ENCODE data around the gene AAGAB. TPM values are rescaled to one million over a fixed set of nuclear protein-coding genes. Genes with fewer than 3 reads are reported as not detected.
"Not testable (repeated sequence)": the region's sequence is repeated elsewhere in the genome, so short reads cannot be mapped to it uniquely, and the experiment has no call there.

Gene AAGAB
- total RNA-seq, 1 donor, result 21.5 TPM

DNA sequence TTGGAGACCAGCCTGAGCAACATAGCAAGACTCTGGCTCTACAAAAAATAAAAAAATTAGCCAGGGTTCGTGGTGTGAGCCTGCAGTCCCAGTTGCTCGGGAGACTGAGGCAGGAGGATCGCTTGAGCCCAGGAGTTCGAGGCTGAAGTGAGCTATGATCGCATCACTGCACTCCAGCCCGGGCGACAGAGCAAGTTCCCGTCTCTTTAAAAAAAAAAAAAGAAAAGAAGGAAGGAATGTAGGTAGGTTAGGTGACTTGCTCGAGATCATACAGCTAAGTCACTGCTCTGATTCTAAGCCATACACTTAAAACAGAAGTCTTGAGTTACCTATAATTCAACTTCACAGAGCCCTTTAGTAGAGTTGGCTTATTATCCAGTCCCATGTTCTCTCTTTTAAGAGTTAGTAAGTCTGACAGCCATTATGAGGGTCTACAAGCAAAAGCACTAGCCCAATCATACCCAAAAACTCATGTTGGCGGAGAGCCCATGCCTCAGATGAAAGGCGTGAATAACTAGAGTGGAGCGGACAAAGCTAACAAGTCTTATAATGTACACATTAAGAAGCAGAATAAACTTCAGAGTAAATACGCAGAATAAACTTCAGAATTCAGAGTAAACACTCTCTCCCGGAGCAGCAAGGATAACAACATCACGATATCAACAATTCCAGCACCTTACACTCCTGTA, 768 bp downstream of the AAGAB start:
- DNase-seq (ENCODE audit: low read depth in 2 of 3, low spot score in 2 of 3), result peak in 2 of 3 donors; percentile 13 to 28

DNA sequence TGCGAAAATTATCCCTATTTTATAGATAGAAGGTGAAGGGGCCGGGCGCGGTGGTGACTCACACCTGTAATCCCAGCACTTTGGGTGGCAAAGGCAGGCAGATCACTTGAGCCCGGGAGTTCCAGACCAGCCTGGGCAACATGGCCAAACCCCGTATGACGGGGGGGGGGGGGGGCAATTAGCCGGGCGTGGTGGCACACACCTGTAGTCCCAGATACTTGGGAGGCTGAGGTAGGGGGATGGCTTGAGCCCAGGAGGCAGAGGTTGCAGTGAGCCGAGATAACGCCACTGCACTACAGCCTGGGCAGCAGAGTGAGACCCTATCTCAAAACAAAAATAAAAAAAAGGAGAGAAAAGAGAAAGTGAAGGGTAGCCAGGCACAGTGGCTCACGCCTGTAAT, 1.4 kb downstream of the AAGAB start:
- DNase-seq (ENCODE audit: low read depth in 2 of 3, low spot score in 2 of 3), result no peak

- no peak for DNase-seq (ENCODE audit: low read depth in 2 of 3, low spot score in 2 of 3)
These were observed 3.1 kb downstream of the AAGAB start for GRCh38 chr15:67251318-67251717.

DNA sequence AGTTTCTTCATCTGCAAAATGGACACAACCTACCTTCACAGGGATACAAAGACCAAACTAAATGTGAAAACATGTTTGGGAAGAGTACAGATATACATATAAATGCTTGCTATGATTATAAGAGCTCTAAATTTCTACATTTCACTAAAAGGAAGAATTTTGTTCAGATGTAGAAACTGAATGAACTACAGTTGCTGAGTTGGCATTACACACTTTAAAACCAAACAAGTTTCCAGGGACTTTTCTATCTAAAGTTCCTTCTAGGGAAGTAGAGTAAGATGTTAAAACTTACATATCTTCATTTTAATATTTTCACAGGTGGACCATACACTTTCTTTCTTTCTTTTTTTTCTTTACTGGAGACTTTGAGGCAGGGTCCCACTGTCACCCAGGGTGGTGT, 4.6 kb downstream of the AAGAB start:
- no peak for DNase-seq (ENCODE audit: low read depth in 2 of 3, low spot score in 2 of 3)

GRCh38 chr15:67248011-67248505, 6.4 kb downstream of the AAGAB start:
- no peak for DNase-seq (ENCODE audit: low read depth in 2 of 3, low spot score in 2 of 3)

- not testable (repeated sequence) for DNase-seq (ENCODE audit: low read depth in 2 of 3, low spot score in 2 of 3)
These were observed 7.9 kb downstream of the AAGAB start for GRCh38 chr15:67246606-67247005.

GRCh38 chr15:67244971-67245478, 9.4 kb downstream of the AAGAB start:
- DNase-seq (ENCODE audit: low read depth in 2 of 3, low spot score in 2 of 3), result no peak

DNA sequence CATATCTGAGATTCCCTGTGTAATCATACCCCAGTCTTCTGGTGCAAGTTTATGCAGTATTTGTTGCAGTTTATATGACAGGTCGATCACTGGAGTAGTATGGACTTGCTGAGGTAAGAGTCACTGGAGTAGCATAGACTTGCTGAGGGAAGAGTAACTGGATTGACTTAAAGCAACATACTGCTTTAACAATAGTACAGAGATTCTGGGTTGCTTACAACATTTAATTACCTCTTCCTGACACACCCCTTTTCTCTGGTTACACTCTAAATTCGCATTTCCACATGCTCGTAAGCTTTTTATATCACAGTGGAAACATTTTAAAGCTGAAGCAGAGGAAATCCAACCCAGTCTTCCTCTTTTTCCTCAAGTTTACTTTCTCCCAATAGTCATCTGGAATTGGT, 11.8 kb downstream of the AAGAB start:
- DNase-seq (ENCODE audit: low read depth in 2 of 3, low spot score in 2 of 3), result peak in 1 of 3 donors; percentile 12

DNA sequence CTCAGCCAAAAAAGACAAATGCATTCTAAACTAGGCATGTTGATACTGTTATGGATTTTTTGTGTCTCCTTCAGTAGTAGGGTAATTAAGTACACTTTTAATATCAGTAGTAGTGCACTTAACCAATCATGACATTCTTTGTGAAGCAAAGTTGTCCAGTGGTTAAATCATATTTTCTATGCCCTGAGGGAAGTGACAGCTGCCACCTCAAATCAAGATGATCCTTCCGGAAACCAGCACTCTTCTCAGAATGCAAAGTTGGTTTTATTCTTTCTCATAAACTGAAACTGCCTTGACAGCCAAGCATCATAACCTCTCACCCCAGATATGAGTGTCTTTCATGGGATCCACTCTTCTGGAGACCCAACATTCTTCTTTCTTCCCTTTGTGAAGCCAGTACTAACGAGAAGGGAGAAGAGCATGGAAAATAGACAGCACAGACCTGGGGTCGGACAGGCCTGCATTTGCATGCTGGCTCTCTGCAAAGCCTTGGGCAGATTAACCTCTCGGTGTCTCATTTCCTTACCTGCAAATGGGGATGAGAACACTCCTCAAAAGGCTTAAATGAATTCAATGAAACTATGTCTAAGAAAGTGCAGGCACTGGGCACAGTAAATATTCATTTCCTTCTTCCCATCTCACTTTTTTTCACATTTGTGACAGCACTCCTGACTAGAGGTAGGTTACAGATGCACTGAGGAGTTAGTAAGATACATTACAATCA, 13.2 kb downstream of the AAGAB start:
- DNase-seq (ENCODE audit: low read depth in 2 of 3, low spot score in 2 of 3), result no peak

DNA sequence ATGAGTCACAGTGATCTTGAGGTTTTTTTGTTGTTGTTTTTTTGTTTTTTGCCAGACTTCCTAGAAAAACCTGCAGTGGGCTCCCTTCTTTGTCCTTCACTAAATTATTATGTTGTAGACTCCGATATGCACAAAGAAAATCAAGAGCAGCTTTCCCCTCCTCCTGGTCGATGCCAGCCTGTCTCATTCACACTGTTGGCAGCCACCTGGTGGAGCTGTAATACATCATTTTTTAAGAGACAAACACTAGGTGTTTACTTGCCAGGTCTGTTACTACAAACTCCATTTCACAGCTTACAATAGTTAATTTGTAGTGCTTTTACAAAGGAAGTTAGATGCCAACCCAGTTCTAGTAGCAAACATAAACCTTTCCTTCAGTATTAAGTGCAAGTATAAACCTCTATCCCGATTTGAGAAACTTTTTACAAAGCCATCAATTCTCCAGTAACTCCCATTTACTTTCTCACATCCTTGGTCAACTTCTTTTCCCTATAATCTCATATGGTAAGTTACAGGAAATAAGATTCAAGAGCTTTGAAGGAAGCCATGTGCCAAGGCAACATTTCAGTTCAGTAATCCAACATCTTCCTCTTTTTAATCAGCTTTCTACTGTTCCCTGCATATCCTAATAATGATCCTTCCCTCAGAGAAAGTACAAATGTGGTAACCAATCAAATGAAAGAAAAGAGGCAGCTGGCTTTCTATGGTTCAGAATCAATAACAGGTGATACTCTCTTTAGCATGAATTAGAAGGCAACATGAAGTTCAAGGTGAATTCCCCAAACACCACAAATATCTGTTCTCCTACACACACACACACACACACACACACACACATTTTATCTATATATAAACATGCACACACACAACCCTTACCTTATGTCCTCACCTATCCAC, 14.0 kb downstream of the AAGAB start:
- peak in 2 of 3 donors; percentile 11 to 22 for DNase-seq (ENCODE audit: low read depth in 2 of 3, low spot score in 2 of 3)

- no peak for DNase-seq (ENCODE audit: low read depth in 2 of 3, low spot score in 2 of 3)
These were observed 21.9 kb downstream of the AAGAB start for GRCh38 chr15:67232591-67232990.

DNA sequence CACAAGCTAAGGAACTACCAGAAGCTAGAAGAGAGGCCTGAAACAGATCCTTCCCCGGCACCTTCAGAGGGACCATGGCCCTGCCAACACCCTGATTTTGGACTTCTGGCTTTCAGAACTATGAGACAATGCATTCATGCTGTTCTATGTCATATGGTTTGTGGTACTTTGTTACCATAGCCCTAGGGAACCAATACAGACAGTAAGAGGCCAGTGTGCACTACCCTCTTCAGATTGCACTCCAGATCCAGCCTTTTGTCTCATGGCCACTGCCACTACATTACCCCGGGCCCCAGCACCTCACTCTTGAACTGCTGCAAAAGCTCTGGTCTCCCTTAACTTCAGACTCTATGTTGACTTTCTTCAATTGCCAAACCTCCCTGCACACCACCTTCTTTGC, 24.0 kb downstream of the AAGAB start:
- no peak for DNase-seq (ENCODE audit: low read depth in 2 of 3, low spot score in 2 of 3)

DNA sequence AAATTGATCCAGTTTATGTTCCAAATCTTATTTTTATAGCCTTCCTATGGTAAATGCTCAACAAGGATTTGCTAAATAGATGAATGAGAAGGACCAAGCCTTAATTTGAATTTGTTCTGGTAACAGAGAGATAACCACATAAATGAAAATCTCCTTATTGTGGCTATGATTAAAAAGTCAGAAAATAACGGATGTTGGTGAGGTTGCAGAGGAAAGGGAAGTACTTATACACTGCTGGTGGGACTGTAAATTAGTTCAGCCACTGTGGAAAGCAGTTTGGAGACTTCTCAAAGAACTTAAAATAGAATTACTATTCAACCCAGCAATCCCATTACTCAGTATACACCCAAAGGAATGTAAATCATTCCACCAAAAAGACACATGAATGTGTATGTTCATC, 26.2 kb downstream of the AAGAB start:
- peak in 2 of 3 donors; percentile 33 to 64 for DNase-seq (ENCODE audit: low read depth in 2 of 3, low spot score in 2 of 3)

- DNase-seq (ENCODE audit: low read depth in 2 of 3, low spot score in 2 of 3), result peak in 2 of 3 donors; percentile 16 to 71
These were observed 26.6 kb downstream of the AAGAB start for GRCh38 chr15:67227846-67228245.

DNA sequence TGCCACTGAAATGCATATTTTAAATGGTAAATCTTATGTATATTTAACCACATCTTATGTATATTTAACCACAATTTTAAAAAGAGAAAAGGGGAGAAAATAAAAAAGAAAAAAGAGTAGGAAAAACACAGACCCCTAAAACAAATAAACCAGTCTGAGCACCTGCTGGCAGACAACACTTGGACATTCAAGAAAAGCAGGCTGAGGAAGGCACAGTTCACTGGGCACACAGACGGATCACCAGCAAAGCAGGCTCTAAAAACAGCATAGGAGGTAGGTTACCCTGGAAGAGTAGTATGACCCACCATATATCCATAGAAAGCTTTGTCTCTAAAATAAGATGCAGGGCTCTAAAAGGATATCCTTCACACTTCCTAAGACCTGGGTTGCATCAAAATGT, 27.0 kb downstream of the AAGAB start:
- DNase-seq (ENCODE audit: low read depth in 2 of 3, low spot score in 2 of 3), result no peak

DNA sequence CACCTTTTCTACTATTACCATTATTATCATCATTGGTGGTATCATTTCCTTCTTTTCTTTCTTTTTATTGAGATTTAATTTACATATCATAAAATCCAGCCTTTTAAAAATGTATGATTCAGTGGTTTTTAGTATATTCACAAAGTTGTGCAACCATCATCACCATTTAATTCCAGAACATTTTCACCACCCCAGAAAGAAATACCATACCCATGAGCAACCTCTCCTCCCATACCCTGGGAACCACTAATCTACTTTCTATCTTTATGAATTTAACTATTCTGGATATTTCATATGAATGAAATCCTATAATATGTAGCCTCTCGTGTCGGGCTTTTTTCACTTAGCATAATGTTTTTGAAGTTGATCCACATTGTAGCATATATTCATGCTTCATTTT, 29.1 kb downstream of the AAGAB start:
- DNase-seq (ENCODE audit: low read depth in 2 of 3, low spot score in 2 of 3), result no peak

DNA sequence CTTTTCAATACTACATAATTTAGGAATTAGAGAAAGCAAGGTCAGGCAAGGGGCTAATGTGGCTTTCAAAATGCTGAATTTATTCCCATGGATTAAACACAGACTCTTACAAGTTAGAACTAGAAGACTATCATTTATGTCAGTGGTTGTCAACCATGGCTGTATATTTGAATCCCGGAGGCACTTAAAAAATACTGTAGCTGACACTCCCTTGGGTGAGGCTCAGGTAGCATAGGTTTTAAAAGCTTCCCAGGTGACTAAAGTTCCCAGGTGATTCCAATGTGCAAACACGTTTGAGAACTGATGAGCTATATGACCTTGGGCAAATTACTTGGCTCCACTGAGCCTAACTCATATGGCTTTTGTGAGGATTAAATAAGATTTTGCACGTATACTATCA, 29.6 kb downstream of the AAGAB start:
- no peak for DNase-seq (ENCODE audit: low read depth in 2 of 3, low spot score in 2 of 3)

DNA sequence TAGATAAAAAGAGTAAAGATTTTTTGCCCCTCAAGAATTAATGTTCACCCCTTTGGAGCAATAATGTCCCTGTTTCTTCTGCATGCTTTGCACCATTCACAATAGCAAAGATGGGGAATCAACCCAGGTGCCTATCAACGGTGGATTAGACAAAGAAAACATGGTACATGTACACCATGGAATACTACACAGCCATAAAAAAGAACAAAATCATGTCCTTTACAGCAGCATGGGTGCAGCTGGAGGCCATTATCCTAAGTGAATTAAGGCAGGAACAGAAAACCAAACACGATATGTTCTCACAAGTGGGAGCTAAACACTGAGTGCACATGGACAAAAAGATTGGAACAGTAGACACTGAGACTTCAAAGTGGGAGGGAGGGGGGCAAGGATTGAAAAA, 35.2 kb downstream of the AAGAB start:
- no peak for DNase-seq (ENCODE audit: low read depth in 2 of 3, low spot score in 2 of 3)

DNA sequence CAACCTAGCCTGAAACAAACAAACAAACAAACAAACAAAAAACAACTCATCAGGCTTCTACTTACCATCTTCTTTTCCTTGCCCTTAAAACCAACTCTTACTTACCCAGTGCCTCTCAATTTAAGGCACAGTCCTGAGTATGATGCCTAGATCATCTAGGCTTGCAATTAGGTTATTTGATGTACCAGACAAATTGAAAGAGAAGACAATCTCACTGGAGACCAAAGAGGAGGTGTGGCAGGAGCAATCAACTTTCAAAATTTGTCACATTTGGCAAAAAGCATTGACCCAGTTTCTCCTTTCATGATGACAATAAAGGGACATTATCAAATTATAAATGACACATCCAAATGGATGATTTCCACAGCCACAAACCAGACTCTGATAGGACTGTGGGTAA, 36.0 kb downstream of the AAGAB start:
- DNase-seq (ENCODE audit: low read depth in 2 of 3, low spot score in 2 of 3), result no peak

DNA sequence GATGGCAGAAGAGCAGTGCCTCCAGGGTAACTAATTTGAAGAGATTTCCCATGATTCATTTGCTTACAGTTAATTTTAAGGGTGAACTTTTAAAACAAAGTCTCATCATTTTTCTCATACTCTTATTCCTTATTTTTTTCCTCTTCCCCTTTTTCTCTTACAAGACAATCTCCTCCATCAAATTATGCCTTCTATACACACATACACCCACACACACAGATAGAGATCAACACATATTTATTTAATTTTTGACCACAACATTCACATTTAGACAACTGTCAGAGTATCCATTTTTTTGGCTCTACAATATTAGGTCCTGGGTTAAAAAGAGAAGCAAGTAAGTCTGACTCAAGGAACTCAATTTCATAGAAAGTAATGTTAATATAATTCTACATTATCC, 37.6 kb downstream of the AAGAB start:
- DNase-seq (ENCODE audit: low read depth in 2 of 3, low spot score in 2 of 3), result no peak

DNA sequence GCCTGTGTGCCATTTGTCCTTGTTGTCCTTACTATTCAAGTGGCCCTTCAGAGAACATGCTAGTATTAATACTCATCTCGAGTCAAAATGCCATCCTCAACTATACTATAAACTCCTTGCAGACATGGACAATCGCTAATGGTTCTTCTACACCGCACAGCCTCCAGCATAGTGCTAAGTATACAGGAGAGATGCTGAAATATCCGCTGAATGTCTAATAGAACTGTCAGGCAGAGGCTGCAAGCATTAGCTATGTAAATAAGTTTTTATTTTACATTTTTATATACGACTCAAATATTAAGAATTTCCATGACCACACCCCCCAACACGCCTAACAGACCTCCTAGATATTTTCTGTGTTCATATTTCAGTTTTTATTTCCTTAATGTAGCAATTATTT, 39.4 kb downstream of the AAGAB start:
- DNase-seq (ENCODE audit: low read depth in 2 of 3, low spot score in 2 of 3), result no peak
